ENCODE results near the gene G6PC3. TPM values are rescaled to one million over a fixed set of nuclear protein-coding genes. Genes with fewer than 3 reads are reported as not detected.

G6PC3 gene
- total and polyA plus RNA-seq, 7 donors, result 8.4 to 45.5 (median 25.7) TPM

GRCh38 chr17:44105941-44106340 lies 35.4 kb downstream of the G6PC3 start:
- DNase-seq, result no peak
- H3K27me3 ChIP-seq, result no peaks in the 10 kb centered on the region
- H3K4me3 ChIP-seq, result no peak overlapping the region
- no peak for TF ChIP-seq POLR2A (IDR thresholded peaks at IDR 0.05)
- TF ChIP-seq EP300 (IDR thresholded peaks at IDR 0.05), result no peak
- TF ChIP-seq CTCF (IDR thresholded peaks at IDR 0.05), result no peak
- TF ChIP-seq POLR2AphosphoS5 (IDR thresholded peaks at IDR 0.05), result no peak
- 51 to 58% methylated on average over 3 of the region's 3 CpGs for WGBS, 2 donors
- H3K9me3 ChIP-seq, result no peaks in the 10 kb centered on the region
- H3K27ac ChIP-seq, result peak overlapping the region in 2 of 4 donors; percentile 34 to 95
- intact Hi-C loops (cut with DNase I), result no loop called here
- H3K4me1 ChIP-seq, result peaks cover 0 to 77% (median 75%) of the 10 kb centered on the region in 4 donors
- H3K36me3 ChIP-seq, result peaks cover 0 to 6% (median 3%) of the 10 kb centered on the region in 4 donors

DNA sequence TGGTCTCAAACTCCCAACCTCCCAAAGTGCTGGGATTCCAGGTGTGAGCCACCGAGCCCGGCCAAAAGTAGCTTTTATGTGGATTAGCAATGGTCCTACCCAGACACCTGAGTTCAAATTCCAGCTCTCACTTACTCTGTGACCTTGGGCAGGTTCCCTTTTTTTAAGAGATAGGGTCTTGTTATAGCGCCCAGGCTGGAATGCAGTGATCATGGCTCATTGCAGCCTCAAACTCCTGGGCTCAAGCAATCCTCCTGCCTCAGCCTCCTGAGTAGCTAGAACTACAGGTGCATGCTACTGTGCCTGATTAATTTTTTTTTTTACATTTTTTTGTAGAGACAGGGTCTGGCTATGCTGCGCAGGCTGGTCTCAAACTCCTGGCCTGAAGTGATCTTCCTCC lies 36.3 kb downstream of the G6PC3 start:
- no peaks in the 10 kb centered on the region for H3K9me3 ChIP-seq
- intact Hi-C loops (cut with DNase I), result no loop called here
- H3K27me3 ChIP-seq, result no peaks in the 10 kb centered on the region
- 90 to 98% methylated on average over 4 of the region's 4 CpGs for WGBS, 2 donors
- H3K4me3 ChIP-seq, result no peak overlapping the region
- H3K27ac ChIP-seq, result peak overlapping the region; percentile 91 to 95 (median 94)
- TF ChIP-seq EP300 (IDR thresholded peaks at IDR 0.05), result no peak
- no peak for TF ChIP-seq CTCF (IDR thresholded peaks at IDR 0.05)
- TF ChIP-seq POLR2AphosphoS5 (IDR thresholded peaks at IDR 0.05), result no peak
- no peak for TF ChIP-seq POLR2A (IDR thresholded peaks at IDR 0.05)
- H3K4me1 ChIP-seq, result peaks cover 0 to 80% (median 75%) of the 10 kb centered on the region in 4 donors
- peaks cover 0 to 6% (median under 1%) of the 10 kb centered on the region in 4 donors for H3K36me3 ChIP-seq
- no peak for DNase-seq

DNA sequence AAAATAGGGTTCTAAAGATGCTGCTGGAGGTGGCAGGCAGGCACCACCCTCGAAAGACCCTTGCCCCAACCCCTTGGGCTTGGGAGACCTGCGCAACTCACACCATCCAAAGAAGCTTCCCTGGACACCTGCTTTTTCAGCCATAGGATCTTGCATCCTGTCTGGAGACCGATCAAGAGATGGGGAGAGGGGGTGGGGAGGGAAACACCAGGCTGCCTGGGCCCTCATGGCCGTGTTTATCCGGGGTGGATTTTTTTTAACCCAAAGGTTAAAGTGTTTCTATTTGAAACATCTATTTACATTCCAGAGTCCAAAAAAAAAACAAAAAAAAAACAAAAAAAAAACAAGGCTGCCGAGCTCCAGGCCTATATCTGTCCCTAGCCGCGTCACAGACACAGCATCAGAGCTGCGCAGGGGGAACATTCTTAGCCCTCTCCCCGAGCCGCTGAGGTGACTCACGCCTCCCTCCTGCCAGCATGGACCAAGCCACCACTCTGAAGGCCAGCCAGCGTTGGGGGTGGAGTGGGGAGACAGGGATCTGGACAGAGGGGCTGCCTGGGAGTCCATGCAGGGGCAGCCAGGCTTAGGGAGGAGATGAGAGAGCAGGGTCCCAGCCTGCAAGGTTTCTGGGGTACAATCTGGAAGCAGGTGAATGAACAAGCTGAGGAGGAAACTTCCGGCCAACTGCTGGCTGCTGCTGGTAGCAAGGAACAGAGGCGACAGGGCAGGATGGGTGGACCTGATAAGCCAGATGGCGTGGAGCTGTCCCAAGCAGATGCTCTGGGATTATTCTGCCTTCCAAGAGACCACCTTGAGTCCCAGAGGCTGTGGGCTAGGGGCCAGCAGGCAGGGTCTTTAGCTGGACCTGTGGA lies 38.1 kb downstream of the G6PC3 start:
- TF ChIP-seq POLR2A (IDR thresholded peaks at IDR 0.05) (no peak), POLR2AphosphoS5 (IDR thresholded peaks at IDR 0.05) (peak; percentile 30 to 85 (median 66)), EP300 (IDR thresholded peaks at IDR 0.05) (peak in 2 of 4 donors; percentile 74 to 89), CTCF (IDR thresholded peaks at IDR 0.05) (no peak)
- DNase-seq, result peak; percentile 98
- no peaks in the 10 kb centered on the region for H3K9me3 ChIP-seq
- peak overlapping the region in 1 of 4 donors; percentile 42 for H3K4me3 ChIP-seq
- H3K27me3 ChIP-seq, result no peaks in the 10 kb centered on the region
- peaks cover 0 to 87% (median 82%) of the 10 kb centered on the region in 4 donors for H3K4me1 ChIP-seq
- H3K36me3 ChIP-seq, result peaks cover 0 to 6% (median under 1%) of the 10 kb centered on the region in 4 donors
- intact Hi-C loops (cut with DNase I), result loop anchor here (2.0 kb wide), 1 partner anchor 38 kb away; the partner anchor contains the start of gene G6PC3
- peak overlapping the region; percentile 91 to 95 (median 94) for H3K27ac ChIP-seq
- WGBS, 2 donors, result 56 to 62% methylated on average over 16 of the region's 16 CpGs

DNA sequence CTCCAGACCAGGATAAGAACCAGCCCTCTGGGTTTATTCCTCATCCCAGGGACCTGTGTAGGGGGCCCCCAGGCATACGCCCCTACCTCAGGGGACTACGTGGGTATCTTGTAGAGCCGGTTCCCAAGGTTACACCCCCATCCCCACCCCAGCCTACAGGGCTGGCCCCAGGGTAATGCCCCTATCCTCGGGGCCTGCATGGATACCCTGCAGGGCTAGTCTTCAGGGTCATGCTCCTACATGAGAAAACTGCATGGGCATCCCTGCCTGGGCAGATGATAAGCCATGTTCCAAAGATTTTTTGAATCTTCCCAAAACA lies 38.7 kb downstream of the G6PC3 start:
- peak overlapping the region in 1 of 4 donors; percentile 42 for H3K4me3 ChIP-seq
- H3K9me3 ChIP-seq, result no peaks in the 10 kb centered on the region
- H3K36me3 ChIP-seq, result peaks cover 0 to 12% (median 4%) of the 10 kb centered on the region in 4 donors
- TF ChIP-seq POLR2AphosphoS5 (IDR thresholded peaks at IDR 0.05) (no peak), POLR2A (IDR thresholded peaks at IDR 0.05) (no peak), EP300 (IDR thresholded peaks at IDR 0.05) (no peak), CTCF (IDR thresholded peaks at IDR 0.05) (no peak)
- WGBS, 2 donors, result 52 to 71% methylated on average over 4 of the region's 4 CpGs
- no peak for DNase-seq
- H3K4me1 ChIP-seq, result peaks cover 0 to 86% (median 81%) of the 10 kb centered on the region in 4 donors
- peak overlapping the region; percentile 91 to 95 (median 94) for H3K27ac ChIP-seq
- no peaks in the 10 kb centered on the region for H3K27me3 ChIP-seq
- intact Hi-C loops (cut with DNase I), result loop anchor here (2.0 kb wide), 1 partner anchor 38 kb away; the partner anchor contains the start of gene G6PC3

All from sigmoid colon (tissue), 7 donors.